ENCODE measurements around the gene KPNA4. TPM values are rescaled to one million over a fixed set of nuclear protein-coding genes. Genes with fewer than 3 reads are reported as not detected.

Gene KPNA4
- total and polyA plus RNA-seq, 2 of the 4 experiments (the other 2 are of a cell fraction): 12.9 to 46.1 TPM

DNA sequence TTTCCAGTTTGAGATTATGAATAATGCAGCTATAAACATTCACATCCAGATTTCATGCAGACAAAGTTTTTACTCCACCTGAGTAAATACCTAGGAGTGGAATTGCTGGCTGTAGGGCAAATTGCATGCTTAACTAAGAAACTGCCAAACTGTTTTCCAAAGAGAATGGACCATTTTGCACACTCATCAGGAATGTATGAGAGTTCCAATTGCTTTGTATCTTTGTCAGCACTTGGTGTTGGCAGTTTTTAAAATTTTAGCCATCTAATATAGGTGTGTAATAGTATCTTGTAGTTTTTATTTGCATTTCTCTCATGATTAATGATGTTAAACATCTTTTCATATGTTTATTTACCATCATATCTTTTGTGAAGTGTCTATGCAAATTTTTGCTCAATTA lies 75.2 kb downstream of the KPNA4 start:
- intact Hi-C loops (cut with micrococcal nuclease) (no loop called here), in situ Hi-C loops (cut with MboI; ENCODE audit: low sequenced_read_pairs) (no loop called here), dilution Hi-C loops (cut with HindIII; ENCODE audit: low sequenced_read_pairs, unreplicated experiment) (no loop called here)
- no peak overlapping the region for H4K8ac ChIP-seq (ENCODE audit: low read depth in 2 of 2, low read length in 2 of 2)
- no peak overlapping the region for H3K4me2 ChIP-seq (ENCODE audit: low read depth, low read length)
- H2AK9ac ChIP-seq (replicated peaks; ENCODE audit: low read depth, low read length, poor library complexity): no peak overlapping the region
- H4K20me1 ChIP-seq (ENCODE audit: insufficient read depth, low read length): no peaks in the 10 kb centered on the region
- H2BK20ac ChIP-seq (ENCODE audit: low read depth, low read length): no peak overlapping the region
- BruUV-seq (replicated peaks): no TSS peak
- no peaks in the 10 kb centered on the region for H3K9me3 ChIP-seq (ENCODE audit: control insufficient read depth, insufficient read depth, low read length)
- TF ChIP-seq RFX5 (IDR thresholded peaks at IDR 0.05; ENCODE audit: low read depth, low read length): no peak
- TF ChIP-seq, protein P1, sequence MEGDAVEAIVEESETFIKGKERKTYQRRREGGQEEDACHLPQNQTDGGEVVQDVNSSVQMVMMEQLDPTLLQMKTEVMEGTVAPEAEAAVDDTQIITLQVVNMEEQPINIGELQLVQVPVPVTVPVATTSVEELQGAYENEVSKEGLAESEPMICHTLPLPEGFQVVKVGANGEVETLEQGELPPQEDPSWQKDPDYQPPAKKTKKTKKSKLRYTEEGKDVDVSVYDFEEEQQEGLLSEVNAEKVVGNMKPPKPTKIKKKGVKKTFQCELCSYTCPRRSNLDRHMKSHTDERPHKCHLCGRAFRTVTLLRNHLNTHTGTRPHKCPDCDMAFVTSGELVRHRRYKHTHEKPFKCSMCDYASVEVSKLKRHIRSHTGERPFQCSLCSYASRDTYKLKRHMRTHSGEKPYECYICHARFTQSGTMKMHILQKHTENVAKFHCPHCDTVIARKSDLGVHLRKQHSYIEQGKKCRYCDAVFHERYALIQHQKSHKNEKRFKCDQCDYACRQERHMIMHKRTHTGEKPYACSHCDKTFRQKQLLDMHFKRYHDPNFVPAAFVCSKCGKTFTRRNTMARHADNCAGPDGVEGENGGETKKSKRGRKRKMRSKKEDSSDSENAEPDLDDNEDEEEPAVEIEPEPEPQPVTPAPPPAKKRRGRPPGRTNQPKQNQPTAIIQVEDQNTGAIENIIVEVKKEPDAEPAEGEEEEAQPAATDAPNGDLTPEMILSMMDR (conservative IDR thresholded peaks at IDR 0.05; ENCODE audit: low read depth, low read length): no peak
- TF ChIP-seq BHLHE40 (IDR thresholded peaks at IDR 0.05; ENCODE audit: low read depth, low read length): no peak
- TF ChIP-seq MAZ (IDR thresholded peaks at IDR 0.05; ENCODE audit: borderline replicate concordance, low read depth, low read length): no peak
- no peak for TF ChIP-seq CEBPB (IDR thresholded peaks at IDR 0.05; ENCODE audit: low read depth, low read length)
- 0 out of 2 replicates have a peak, but pooled peaks have one; percentile 12 for TF ChIP-seq MAFK (IDR thresholded peaks at IDR 0.05; ENCODE audit: low read depth, low read length)
- H3K4ac ChIP-seq (ENCODE audit: low read depth, low read length): no peak overlapping the region
- no peak for ATAC-seq (ENCODE audit: low read depth)
- H3K36me3 ChIP-seq (ENCODE audit: control insufficient read depth, insufficient read depth, low read length): no peaks in the 10 kb centered on the region
- H3K4me1 ChIP-seq (ENCODE audit: control insufficient read depth, insufficient read depth, low read length): peaks cover 4% of the 10 kb centered on the region
- H3K9me1 ChIP-seq (ENCODE audit: insufficient read depth, low read length): no peaks in the 10 kb centered on the region
- ChIA-PET CTCF (no interaction called here), POLR2A (ENCODE audit: unreplicated experiment) (no interaction called here)
- H2BK120ac ChIP-seq (ENCODE audit: low read depth, low read length): no peak overlapping the region
- H4K5ac ChIP-seq (ENCODE audit: low read depth, low read length): no peak overlapping the region
- no peak overlapping the region for H3K4me3 ChIP-seq (ENCODE audit: insufficient read depth, low read depth, low read length)
- no peak overlapping the region for H3K9ac ChIP-seq (ENCODE audit: low read depth, low read length)
- H3K56ac ChIP-seq (ENCODE audit: extremely low read depth, insufficient read depth, low read length): no peak overlapping the region
- H2AK5ac ChIP-seq (ENCODE audit: low read depth, low read length): no peak overlapping the region
- H3K14ac ChIP-seq (replicated peaks; ENCODE audit: low read depth, low read length): no peak overlapping the region
- no peaks in the 10 kb centered on the region for H3K27me3 ChIP-seq (ENCODE audit: control insufficient read depth, insufficient read depth, low read length)
- no peak overlapping the region for H2BK5ac ChIP-seq (ENCODE audit: low read depth, low read length, poor library complexity, severe bottlenecking)
- DNase-seq: no peak
- no peak overlapping the region for H2BK15ac ChIP-seq (ENCODE audit: low read depth, low read length)
- no peak overlapping the region for H2AFZ ChIP-seq (replicated peaks; ENCODE audit: low read length, poor library complexity)
- peaks cover 0 to 6% of the 10 kb centered on the region in 2 experiments; a peak in 2 of 4 replicates for H3K79me1 ChIP-seq (ENCODE audit: low read depth in 1 of 2, low read length in 2 of 2)
- no peak overlapping the region for H3K23ac ChIP-seq (ENCODE audit: low read depth, low read length)
- H3K18ac ChIP-seq (ENCODE audit: low read depth, low read length): no peak overlapping the region
- no peak overlapping the region for H4K91ac ChIP-seq (ENCODE audit: insufficient read depth, low read depth, low read length)
- no peak overlapping the region for H3K27ac ChIP-seq (ENCODE audit: insufficient read depth, low read length)

All from IMR-90 (cell line).